ENCODE measurements around the gene IRF4.

IRF4 gene

DNA sequence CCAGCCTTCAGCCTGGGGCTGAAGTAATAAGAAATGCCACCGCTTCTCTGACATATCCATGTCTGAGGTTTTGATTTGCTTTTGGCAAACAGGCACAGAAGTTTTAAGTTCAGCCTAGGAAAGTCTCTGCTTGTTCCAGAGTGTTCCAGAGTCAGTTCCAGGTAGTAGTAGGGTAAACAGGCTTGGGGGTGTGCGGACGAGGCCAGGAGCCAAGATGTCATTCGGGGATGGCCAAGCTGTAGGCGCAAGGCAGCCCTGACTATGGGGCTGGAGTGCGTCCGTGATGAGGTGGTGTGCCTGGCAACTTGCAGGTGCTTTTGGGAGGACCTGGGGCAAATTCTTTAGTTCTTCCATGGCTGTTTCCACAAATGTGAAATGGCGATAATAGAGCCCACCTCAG, 60.3 kb downstream of the IRF4 start:
- DNase-seq (ENCODE audit: low read depth) = no peak
- TF ChIP-seq MAX (IDR thresholded peaks at IDR 0.05; ENCODE audit: low read depth, low read length) (no peak), POLR2A (IDR thresholded peaks at IDR 0.05; ENCODE audit: extremely low read depth, insufficient read length) (no peak), MYC (IDR thresholded peaks at IDR 0.05; ENCODE audit: low read depth, low read length) (no peak)
- TF ChIP-seq, protein P1, sequence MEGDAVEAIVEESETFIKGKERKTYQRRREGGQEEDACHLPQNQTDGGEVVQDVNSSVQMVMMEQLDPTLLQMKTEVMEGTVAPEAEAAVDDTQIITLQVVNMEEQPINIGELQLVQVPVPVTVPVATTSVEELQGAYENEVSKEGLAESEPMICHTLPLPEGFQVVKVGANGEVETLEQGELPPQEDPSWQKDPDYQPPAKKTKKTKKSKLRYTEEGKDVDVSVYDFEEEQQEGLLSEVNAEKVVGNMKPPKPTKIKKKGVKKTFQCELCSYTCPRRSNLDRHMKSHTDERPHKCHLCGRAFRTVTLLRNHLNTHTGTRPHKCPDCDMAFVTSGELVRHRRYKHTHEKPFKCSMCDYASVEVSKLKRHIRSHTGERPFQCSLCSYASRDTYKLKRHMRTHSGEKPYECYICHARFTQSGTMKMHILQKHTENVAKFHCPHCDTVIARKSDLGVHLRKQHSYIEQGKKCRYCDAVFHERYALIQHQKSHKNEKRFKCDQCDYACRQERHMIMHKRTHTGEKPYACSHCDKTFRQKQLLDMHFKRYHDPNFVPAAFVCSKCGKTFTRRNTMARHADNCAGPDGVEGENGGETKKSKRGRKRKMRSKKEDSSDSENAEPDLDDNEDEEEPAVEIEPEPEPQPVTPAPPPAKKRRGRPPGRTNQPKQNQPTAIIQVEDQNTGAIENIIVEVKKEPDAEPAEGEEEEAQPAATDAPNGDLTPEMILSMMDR (IDR thresholded peaks at IDR 0.05; ENCODE audit: low read depth, low read length) = no peak
- H3K4me3 ChIP-seq (ENCODE audit: low read depth, low read length) = no peak overlapping the region

DNA sequence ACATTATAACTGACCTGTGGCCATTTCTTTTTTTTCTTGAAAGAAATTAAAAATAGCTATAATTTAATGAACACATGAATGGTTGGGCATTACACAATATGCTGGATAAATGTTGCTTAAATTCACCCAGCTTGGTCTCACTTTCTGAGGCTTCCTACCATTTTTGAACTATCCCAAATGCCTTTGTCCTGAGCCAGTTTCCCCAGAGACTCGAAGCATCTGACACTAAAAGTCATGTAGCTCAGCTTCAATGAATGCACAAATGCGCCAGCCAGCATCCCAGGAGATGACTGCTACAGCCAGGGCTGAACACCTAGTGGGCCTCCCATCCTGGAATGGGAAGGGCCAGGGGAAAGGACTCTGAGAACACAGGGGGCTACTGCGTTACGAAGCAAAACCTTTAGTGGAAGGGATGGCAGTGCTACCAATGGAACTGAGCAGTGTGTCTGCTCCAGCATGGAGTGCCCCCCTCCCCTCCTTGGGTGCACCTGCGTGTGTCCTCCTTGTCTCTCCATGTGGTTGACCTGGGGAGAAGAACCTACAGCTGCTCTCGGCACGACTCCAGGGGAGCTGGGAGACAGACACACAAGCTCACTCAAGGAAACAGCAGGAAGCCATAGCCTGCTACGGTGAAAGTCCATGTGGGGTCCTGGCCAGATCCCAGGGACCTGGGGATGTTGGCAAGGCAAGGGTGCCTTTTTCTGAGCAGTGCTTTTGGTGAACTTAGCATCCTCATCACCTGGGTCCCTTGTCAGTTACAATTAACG, 60.9 kb downstream of the IRF4 start:
- no peak for DNase-seq (ENCODE audit: low read depth)
- H3K4me3 ChIP-seq (ENCODE audit: low read depth, low read length) = no peak overlapping the region
- no peak for TF ChIP-seq MAX (IDR thresholded peaks at IDR 0.05; ENCODE audit: low read depth, low read length)
- no peak for TF ChIP-seq POLR2A (IDR thresholded peaks at IDR 0.05; ENCODE audit: extremely low read depth, insufficient read length)
- TF ChIP-seq, protein P1 (IDR thresholded peaks at IDR 0.05; ENCODE audit: low read depth, low read length) = no peak
- no peak for TF ChIP-seq MYC (IDR thresholded peaks at IDR 0.05; ENCODE audit: low read depth, low read length)

DNA sequence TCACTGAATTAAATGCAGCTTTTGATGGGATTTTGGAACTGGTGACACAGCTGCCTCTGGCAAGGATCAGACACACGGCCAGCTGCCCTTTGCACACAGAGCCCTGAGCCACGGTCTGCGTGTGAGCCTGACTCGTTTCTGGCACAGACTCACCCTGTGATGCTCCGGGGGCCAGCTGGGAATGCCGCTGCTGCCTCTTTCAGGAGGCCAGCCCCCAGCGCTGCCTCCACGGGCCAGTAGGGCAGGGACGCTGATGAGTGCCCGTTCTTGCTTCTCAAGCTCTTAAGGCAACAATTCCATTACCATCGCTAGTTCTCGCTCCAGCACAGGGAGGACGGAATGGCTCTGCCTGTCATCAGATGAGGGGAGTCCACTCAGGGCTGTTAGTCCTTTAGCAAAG, 61.6 kb downstream of the IRF4 start:
- no peak overlapping the region for H3K4me3 ChIP-seq (ENCODE audit: low read depth, low read length)
- no peak for DNase-seq (ENCODE audit: low read depth)
- TF ChIP-seq POLR2A (IDR thresholded peaks at IDR 0.05; ENCODE audit: extremely low read depth, insufficient read length) (no peak), MYC (IDR thresholded peaks at IDR 0.05; ENCODE audit: low read depth, low read length) (no peak), MAX (IDR thresholded peaks at IDR 0.05; ENCODE audit: low read depth, low read length) (no peak)
- TF ChIP-seq, protein P1 (IDR thresholded peaks at IDR 0.05; ENCODE audit: low read depth, low read length) = no peak

GRCh38 chr6:454148-454991, 62.8 kb downstream of the IRF4 start:
- H3K4me3 ChIP-seq (ENCODE audit: low read depth, low read length) = no peak overlapping the region
- TF ChIP-seq MAX (IDR thresholded peaks at IDR 0.05; ENCODE audit: low read depth, low read length) (no peak), POLR2A (IDR thresholded peaks at IDR 0.05; ENCODE audit: extremely low read depth, insufficient read length) (no peak), MYC (IDR thresholded peaks at IDR 0.05; ENCODE audit: low read depth, low read length) (no peak)
- TF ChIP-seq, protein P1 (IDR thresholded peaks at IDR 0.05; ENCODE audit: low read depth, low read length) = no peak
- DNase-seq (ENCODE audit: low read depth) = no peak

DNA sequence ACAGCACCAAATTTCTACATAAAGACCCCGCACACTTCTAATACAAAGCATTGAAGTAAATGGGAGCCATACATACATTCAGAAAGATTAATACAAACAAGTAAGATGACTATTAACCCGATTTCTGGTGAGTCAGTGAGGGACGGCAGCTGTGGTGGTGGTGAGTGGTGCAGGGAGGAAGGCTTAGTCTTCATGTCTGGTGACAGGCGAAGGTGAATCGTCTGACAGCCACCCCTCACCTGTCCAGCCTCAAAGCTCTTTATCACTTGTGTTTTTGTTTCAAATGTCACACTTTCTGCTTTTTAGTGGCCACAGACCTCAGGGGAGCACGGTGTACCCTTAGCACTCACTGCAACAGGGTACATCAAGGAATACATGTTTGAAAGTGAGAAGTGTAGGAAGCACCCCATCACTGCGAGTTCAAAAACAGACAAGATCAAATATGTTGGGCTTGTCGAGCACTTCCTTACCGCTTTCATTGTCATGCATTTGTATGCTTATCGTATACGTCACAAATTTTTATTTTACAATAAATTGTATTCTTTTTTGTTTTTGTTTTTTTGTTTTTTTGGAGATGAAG, 63.5 kb downstream of the IRF4 start:
- H3K4me3 ChIP-seq (ENCODE audit: low read depth, low read length) = no peak overlapping the region
- no peak for TF ChIP-seq MAX (IDR thresholded peaks at IDR 0.05; ENCODE audit: low read depth, low read length)
- TF ChIP-seq POLR2A (IDR thresholded peaks at IDR 0.05; ENCODE audit: extremely low read depth, insufficient read length) = no peak
- TF ChIP-seq, protein P1 (IDR thresholded peaks at IDR 0.05; ENCODE audit: low read depth, low read length) = no peak
- no peak for TF ChIP-seq MYC (IDR thresholded peaks at IDR 0.05; ENCODE audit: low read depth, low read length)
- DNase-seq (ENCODE audit: low read depth) = no peak

All from NB4 (cell line).